Stimulated activated CD8-positive, alpha-beta memory T cell treated with anti-CD3 and anti-CD28 coated beads, Interleukin-4, amount 100 ng/mL, for 24 hours (primary cell): Measurements from ENCODE around the gene ALX4.

ENCODE experiments used
- DNase-seq: peaks from one replicate; pipeline ENCODE4 v3.0.0-alpha.2; 2020; ENCODE audit warnings: low read depth

Gene ALX4

DNA sequence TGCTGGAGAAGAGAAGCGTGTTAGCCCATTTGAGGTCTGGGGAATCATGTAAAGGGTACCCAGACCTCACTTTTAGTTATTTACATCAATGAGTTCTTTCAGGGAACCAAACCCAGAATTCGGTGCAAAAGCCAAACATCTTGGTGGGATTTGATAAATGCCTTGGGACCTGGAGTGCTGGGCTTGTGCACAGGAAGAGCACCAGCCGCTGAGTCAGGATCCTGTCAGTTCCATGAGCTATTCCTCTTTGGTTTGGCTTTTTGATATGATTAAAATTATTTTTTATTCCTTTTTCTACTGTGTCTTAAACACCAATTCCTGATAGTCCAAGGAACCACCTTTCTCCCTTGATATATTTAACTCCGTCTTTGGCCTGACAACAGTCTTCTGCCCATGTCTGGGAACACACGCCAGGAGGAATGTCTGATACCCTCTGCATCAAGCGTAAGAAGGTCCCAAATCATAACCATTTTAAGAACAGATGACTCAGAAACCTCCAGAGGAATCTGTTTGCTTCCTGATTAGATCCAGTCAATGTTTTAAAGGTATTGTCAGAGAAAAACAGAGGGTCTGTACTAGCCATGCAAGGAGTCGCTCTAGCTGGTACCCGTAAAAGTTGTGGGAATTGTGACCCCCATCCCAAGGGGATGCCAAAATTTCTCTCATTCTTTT is 65.2 kb downstream of the ALX4 start:
- no peak for DNase-seq

- DNase-seq = no peak
These were observed 66.2 kb downstream of the ALX4 start for GRCh38 chr11:44243595-44244343.

DNA sequence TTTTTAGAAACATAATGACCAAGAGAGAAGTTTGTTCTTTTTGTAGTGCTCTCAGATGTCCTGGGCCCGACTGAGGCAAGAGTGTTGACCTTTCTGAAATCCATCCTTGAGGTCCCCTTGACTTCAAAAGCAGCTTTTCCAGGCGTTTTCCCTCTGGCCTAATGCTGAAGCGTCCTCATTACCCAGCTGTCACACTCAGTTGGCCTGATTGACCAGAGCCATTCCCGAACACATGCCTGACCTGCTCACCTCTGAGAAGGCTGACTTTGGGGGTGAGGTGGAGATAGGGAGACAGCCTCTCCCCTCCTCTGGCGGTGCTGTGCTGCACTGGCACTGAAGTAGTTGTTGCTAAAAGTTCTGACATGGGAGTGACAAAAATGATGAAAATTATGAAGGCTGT is 66.9 kb downstream of the ALX4 start:
- no peak for DNase-seq

DNA sequence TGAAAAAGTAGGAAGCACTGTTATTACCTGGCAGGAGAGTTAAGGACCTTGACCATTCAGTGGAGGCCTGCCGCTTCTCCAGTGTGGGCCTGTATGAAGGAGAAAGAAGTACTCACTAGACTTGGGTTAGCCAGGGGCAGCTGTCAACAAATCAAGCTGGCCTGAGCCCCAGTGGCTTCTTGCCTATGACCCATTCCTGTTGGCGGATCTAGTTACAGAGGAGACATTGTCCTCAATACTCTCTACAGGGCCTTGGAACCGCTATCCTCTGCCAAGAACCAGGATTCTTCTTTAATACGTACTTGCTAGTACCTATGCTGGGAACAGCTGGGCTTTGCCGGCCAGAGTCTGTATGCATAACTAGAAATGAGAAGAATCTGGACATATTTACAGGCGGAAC is 68.1 kb downstream of the ALX4 start:
- no peak for DNase-seq

- no peak for DNase-seq
These were observed 72.8 kb downstream of the ALX4 start for GRCh38 chr11:44237156-44237555.

GRCh38 chr11:44236296-44236695 is 73.6 kb downstream of the ALX4 start:
- DNase-seq = no peak

DNA sequence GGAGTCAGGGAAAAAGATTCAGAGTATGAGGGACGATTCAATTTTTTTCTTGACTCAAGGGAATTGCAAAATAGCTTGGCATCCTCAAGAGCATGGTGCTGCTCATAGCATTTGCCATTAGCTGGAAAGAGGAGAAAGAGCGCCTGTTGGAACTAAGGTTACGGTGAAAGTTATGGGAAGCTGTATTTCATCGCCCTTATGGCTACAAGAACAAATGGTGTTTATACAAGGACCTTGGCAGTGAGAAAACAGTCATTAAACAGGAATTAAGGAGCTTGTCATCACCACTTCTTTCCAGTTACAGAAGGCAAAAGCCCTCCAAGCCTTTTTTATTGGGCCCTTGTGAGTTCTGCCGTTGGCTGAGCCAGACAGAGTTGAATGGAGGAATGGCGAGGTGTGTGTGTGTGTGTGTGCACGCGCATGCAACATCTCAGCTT is 74.2 kb downstream of the ALX4 start:
- no peak for DNase-seq

DNA sequence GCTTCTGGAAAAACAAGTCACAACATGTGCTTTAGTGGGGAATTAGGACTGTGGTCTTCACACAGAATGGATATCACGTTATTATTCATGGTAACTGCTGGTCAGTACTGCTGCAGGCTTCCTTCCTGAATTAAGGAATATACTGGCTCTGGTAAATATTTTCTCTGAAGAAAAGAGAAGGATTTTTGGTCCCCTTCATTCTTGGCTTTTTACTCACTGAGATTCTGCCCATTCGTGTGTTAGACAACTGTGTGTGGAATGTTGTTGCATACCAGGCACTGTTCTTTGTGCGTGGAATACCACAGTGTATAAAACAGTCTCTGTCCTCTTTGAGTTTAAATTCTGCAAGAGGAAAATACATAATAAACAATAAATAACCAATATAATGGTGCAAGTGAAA is 80.3 kb downstream of the ALX4 start:
- DNase-seq = no peak

DNA sequence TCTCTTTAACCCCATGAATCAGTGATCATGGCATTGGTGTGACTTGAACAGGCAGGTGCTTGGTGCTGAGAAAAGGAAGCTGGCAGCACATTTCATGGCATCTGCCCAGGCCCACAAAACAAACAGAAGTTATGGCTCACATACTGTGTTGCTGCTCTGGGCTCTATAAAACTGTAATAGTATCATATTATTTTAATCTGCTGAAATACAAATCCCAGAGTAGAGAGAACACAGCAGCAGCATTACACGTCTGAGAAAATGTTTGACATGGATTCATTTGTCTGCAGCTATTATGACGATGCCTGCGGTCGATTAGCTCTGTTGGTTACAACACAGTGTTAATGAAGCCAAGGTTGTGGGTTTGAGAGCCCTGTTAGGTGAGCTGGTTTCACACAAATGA is 80.8 kb downstream of the ALX4 start:
- no peak for DNase-seq

- no peak for DNase-seq
These were observed 81.6 kb downstream of the ALX4 start for GRCh38 chr11:44228379-44228778.

DNA sequence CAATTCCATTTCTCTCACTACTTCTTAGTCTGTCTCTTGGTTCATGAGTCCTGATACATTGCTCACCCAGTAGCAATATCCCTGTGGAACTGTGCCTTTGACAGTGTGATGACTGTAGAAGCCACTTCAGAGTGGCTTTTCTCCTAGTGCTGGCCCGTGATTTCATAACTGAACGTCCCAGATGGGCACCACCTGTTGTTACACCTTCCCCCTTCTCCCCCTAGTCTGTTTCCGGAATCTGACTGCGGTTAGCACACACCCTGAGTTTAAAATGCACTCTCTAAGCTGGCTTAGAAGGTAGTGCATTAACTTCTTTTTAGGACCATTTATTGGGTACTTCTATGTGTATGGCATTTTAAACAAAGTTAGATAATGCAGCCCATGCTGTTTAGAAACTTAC is 83.0 kb downstream of the ALX4 start:
- DNase-seq = no peak

- DNase-seq = no peak
These were observed 83.4 kb downstream of the ALX4 start for GRCh38 chr11:44226490-44226889.

DNA sequence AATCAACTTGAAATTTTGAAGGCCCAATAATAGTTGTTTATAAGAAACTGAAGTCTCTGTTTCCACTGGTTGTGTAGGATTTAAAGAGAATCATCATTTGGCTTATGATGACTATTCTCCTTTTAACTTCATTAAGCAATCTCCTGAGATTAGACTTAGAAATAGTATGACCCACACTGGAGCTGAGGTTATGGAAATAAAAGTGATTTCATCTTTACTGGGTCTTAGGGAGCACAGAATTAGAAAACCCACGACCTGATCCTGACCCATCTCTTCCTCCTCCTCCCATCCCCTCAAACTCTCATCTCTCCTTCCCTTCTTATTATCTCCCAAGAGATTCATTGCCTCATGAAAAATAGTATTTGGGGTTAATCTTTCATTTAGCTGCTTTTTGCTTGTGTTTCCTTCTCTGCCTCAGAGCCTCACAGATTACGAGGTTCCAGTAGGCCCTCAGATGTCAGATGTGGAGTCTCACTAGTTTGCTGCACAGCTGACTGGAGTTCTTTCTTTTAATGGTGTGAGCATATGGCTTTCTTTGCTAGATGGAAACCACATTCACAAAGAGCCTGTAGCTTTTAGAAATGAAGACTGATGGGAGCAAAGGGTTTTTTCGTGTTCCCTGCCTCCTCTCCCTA is 85.0 kb downstream of the ALX4 start:
- DNase-seq = no peak

- DNase-seq = no peak
These were observed 86.7 kb downstream of the ALX4 start for GRCh38 chr11:44223238-44223637.

DNA sequence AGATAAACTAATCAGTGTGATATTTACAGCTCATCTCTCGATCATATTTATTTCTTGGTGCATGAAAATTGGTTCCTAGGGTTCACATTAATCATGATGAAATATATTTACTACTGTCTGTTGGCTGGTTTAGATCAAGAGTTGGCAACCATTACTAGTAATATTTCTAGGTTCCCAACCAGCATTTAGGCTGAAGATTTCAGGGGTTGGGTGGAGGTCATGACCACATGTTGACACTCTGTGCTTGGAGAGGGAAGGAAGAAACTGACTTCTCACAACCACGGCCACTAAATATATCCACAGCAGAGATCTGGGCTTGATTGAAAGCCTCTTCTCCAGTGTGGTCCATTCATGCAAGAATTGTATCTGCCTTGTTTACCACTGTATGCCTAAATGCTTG is 87.9 kb downstream of the ALX4 start:
- no peak for DNase-seq

DNA sequence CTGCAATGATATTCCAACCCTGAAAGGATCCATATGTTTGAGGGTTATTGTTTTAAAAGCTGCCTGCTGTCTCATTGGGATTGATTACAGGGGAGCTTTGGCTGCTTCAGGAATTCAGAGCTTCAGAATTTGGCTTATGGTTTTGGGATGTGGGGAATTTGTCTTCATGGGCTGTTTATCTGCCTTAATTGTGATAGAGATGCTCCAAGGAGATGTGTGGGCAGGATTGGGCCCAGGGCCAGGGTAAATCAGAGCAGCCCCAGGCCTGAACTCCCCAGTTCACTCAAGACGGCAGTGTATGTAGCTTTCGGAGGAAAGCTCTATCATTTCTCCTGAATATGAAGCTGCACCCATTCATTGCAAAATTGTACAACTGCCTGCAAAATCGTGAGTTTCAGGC is 88.5 kb downstream of the ALX4 start:
- DNase-seq = no peak

GRCh38 chr11:44219830-44220796 is 89.8 kb downstream of the ALX4 start:
- DNase-seq = no peak

GRCh38 chr11:44217432-44217831 is 92.5 kb downstream of the ALX4 start:
- no peak for DNase-seq

DNA sequence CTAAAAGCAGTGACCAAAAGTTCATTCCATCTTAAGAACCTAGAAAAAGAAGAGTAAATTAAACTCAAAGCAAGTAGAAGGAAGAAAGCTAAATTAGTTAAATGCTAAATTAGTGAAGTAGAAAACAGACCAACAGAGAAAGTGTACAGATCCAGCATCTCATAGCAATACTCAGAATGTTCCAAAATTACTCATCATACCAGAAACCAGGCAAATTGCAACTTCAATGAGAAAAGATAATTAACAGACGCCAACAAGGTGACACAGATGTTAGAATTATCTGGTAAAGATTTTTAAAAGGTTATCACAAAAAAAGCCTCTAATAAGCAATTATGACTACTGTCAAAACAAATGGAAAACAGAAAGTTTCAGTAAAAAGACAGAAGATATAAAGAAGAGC is 96.8 kb downstream of the ALX4 start:
- no peak for DNase-seq

- no peak for DNase-seq
These were observed 97.8 kb downstream of the ALX4 start for GRCh38 chr11:44212128-44212527.
